ENCODE data around the gene TIMP3.

The TIMP3 gene

GRCh38 chr22:32822179-32822877 lies 20.8 kb downstream of the TIMP3 start:
- H3K4me3 ChIP-seq (ENCODE audit: low read depth, low read length) = no peak overlapping the region
- in situ Hi-C loops (cut with HindIII; ENCODE audit: low sequenced_read_pairs) = no loop called here
- DNase-seq (ENCODE audit: low read depth) = no peak
- TF ChIP-seq CTCF (IDR thresholded peaks at IDR 0.05; ENCODE audit: low read depth, low read length, missing control alignments) = no peak

- DNase-seq (ENCODE audit: low read depth) = peak; percentile 19
- in situ Hi-C loops (cut with HindIII; ENCODE audit: low sequenced_read_pairs) = no loop called here
- H3K4me3 ChIP-seq (ENCODE audit: low read depth, low read length) = no peak overlapping the region
- TF ChIP-seq CTCF (IDR thresholded peaks at IDR 0.05; ENCODE audit: low read depth, low read length, missing control alignments) = peak; percentile 67
These were observed 21.7 kb downstream of the TIMP3 start for GRCh38 chr22:32823024-32823730.

DNA sequence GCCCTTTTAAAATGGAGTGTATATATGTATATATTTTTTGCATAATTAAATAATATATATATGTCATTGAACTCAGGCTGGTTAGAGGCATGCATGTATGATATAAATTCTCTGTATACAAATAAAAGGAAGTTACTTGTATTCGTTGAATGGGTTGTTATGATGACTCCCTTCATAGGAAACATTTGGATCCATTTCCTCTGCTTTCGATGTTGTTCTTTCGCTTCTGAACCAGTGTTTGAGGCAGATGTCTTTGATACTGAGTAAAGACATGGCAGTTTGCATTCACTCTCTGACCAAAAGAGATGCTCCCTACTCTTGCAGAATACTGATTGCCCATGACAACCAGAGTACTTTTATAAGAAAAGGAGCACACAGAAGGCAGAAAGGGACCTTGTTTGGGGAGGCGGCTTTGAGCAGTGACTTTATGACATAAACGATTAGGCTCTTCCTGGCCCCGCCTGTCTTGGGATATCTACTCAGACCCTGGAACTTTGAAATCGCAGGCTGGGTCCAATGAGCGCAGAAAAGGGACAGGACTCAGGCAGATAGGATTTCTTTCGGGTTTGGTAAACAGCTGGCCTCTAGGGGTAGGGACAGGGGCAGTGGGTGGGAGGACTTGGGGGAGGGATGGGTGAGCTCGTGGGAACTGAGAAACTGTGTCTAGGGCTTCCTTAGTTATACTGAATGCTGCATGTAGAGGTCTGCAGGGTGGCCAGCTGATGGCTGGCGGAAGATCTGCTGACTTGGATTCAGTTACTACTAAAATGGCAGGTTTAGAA lies 23.2 kb downstream of the TIMP3 start:
- in situ Hi-C loops (cut with HindIII; ENCODE audit: low sequenced_read_pairs) = no loop called here
- H3K4me3 ChIP-seq (ENCODE audit: low read depth, low read length) = no peak overlapping the region
- TF ChIP-seq CTCF (IDR thresholded peaks at IDR 0.05; ENCODE audit: low read depth, low read length, missing control alignments) = no peak
- DNase-seq (ENCODE audit: low read depth) = no peak

DNA sequence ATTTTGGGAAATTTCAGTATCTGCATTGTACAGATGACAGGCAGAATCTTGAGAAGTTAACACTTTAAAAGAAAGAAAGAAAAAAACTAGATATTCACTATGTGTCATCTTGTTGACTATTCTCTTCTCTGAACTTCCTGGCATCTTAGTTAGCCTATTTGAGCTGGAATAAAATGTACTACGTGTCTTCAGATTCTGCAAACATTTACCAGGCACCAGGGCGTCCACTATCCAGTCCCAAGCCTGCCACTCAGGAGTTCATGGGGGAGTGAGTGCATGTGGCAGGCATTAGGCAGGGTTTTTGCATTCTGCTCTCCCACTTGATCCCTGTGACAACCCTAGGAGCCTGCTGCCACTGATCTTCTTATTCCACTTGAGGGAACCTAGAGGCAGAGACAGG lies 25.0 kb downstream of the TIMP3 start:
- H3K4me3 ChIP-seq (ENCODE audit: low read depth, low read length) = no peak overlapping the region
- in situ Hi-C loops (cut with HindIII; ENCODE audit: low sequenced_read_pairs) = no loop called here
- TF ChIP-seq CTCF (IDR thresholded peaks at IDR 0.05; ENCODE audit: low read depth, low read length, missing control alignments) = no peak
- no peak for DNase-seq (ENCODE audit: low read depth)

GRCh38 chr22:32827049-32827602 lies 25.6 kb downstream of the TIMP3 start:
- in situ Hi-C loops (cut with HindIII; ENCODE audit: low sequenced_read_pairs) = no loop called here
- no peak for TF ChIP-seq CTCF (IDR thresholded peaks at IDR 0.05; ENCODE audit: low read depth, low read length, missing control alignments)
- DNase-seq (ENCODE audit: low read depth) = no peak
- H3K4me3 ChIP-seq (ENCODE audit: low read depth, low read length) = no peak overlapping the region

GRCh38 chr22:32828150-32828549 lies 26.6 kb downstream of the TIMP3 start:
- TF ChIP-seq CTCF (IDR thresholded peaks at IDR 0.05; ENCODE audit: low read depth, low read length, missing control alignments) = no peak
- in situ Hi-C loops (cut with HindIII; ENCODE audit: low sequenced_read_pairs) = no loop called here
- DNase-seq (ENCODE audit: low read depth) = no peak
- no peak overlapping the region for H3K4me3 ChIP-seq (ENCODE audit: low read depth, low read length)

Measured in astrocyte of the cerebellum (primary cell).